GM06990 (cell line): ENCODE results near the gene ITPRID1.
A peak's percentile ranks its signal among the peaks of the same experiment; 100 is the strongest.

Experiments
- DNase-seq: peaks from one replicate; pipeline ENCODE4 v3.0.0-alpha.2; 2011; ENCODE audit not compliant: insufficient read length; ENCODE audit errors: extremely low read depth
- H3K27me3 ChIP-seq: replicated peaks from 2 replicates; pipeline ENCODE4 v1.6.0; 2011; ENCODE audit warnings: low read length; ENCODE audit not compliant: control insufficient read depth, insufficient read depth
- H3K36me3 ChIP-seq: 2 replicates; pipeline ENCODE4 v1.5.1; 2011; ENCODE audit warnings: low read length; ENCODE audit not compliant: control insufficient read depth, insufficient read depth
- H3K4me3 ChIP-seq: replicated peaks from 2 replicates; pipeline ENCODE4 v1.5.1; 2011; ENCODE audit warnings: low read depth, mild to moderate bottlenecking, control low read depth, low read length
- TF ChIP-seq, protein P1 (sequence below): IDR thresholded peaks from 2 replicates; pipeline ENCODE4 v1.5.1; 2011; ENCODE audit warnings: low read length, control low read depth, mild to moderate bottlenecking, inconsistent platforms; ENCODE audit not compliant: insufficient read depth, poor library complexity, severe bottlenecking

The ITPRID1 gene

GRCh38 chr7:31487476-31487875, 26.4 kb upstream of the ITPRID1 start:
- H3K27me3 ChIP-seq = no peaks in the 10 kb centered on the region; the same call in 1 of the 2 replicates
- H3K36me3 ChIP-seq = no peaks in the 10 kb centered on the region
- DNase-seq = no peak
- TF ChIP-seq, protein P1, sequence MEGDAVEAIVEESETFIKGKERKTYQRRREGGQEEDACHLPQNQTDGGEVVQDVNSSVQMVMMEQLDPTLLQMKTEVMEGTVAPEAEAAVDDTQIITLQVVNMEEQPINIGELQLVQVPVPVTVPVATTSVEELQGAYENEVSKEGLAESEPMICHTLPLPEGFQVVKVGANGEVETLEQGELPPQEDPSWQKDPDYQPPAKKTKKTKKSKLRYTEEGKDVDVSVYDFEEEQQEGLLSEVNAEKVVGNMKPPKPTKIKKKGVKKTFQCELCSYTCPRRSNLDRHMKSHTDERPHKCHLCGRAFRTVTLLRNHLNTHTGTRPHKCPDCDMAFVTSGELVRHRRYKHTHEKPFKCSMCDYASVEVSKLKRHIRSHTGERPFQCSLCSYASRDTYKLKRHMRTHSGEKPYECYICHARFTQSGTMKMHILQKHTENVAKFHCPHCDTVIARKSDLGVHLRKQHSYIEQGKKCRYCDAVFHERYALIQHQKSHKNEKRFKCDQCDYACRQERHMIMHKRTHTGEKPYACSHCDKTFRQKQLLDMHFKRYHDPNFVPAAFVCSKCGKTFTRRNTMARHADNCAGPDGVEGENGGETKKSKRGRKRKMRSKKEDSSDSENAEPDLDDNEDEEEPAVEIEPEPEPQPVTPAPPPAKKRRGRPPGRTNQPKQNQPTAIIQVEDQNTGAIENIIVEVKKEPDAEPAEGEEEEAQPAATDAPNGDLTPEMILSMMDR = no peak
- no peak overlapping the region for H3K4me3 ChIP-seq

- H3K36me3 ChIP-seq = no peaks in the 10 kb centered on the region
- no peak overlapping the region for H3K4me3 ChIP-seq
- DNase-seq = peak; percentile 73
- no peaks in the 10 kb centered on the region; the same call in 1 of the 2 replicates for H3K27me3 ChIP-seq
- TF ChIP-seq, protein P1 = peak; percentile 94
Measured at GRCh38 chr7:31488562-31489203, 25.2 kb upstream of the ITPRID1 start.

GRCh38 chr7:31490796-31491314, 23.0 kb upstream of the ITPRID1 start:
- Histone ChIP-seq H3K4me3 (no peak overlapping the region), H3K36me3 (no peaks in the 10 kb centered on the region), H3K27me3 (no peaks in the 10 kb centered on the region; the same call in 1 of the 2 replicates)
- DNase-seq = no peak
- TF ChIP-seq, protein P1 = no peak

- Histone ChIP-seq H3K4me3 (no peak overlapping the region), H3K27me3 (no peaks in the 10 kb centered on the region; the same call in 1 of the 2 replicates), H3K36me3 (no peaks in the 10 kb centered on the region)
- DNase-seq = no peak
- TF ChIP-seq, protein P1 = no peak
Measured at GRCh38 chr7:31492086-31492485, 21.8 kb upstream of the ITPRID1 start.

DNA sequence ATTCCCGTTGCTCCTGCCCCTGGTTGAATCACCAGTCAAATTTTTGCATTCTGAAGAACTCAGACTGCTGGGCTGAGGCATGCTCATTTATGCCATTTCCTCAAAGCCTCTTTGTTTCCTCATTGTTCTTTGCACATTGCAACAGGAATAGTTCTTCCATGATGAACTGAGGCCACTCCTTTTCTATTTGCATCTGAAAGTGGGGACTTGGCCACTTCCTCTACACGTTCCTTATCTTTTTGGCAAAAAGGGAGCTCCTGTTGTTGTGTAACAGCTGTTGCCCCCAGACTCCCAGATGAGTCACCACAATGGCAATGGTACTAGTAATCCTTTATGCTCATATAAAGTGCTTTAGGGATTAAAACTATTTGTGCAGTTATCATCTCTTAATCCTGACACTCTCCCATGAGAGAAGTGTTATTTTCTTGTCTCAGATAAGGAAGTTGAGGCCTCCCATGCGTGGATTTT, 20.1 kb upstream of the ITPRID1 start:
- DNase-seq = no peak
- Histone ChIP-seq H3K36me3 (no peaks in the 10 kb centered on the region), H3K27me3 (no peaks in the 10 kb centered on the region; the same call in 1 of the 2 replicates), H3K4me3 (no peak overlapping the region)
- TF ChIP-seq, protein P1 = no peak
